CD14-positive monocyte (primary cell): ENCODE measurements around the gene SLC7A8. TPM values are rescaled to one million over a fixed set of nuclear protein-coding genes. Genes with fewer than 3 reads are reported as not detected.

Experiments used
- DNase-seq, 3 donors: peaks; one replicate each; pipeline ENCODE4 v3.0.0-alpha.2; 2011 to 2022
- H2AFZ ChIP-seq: 2 replicates; pipeline ENCODE4 v1.6.0; 2012; ENCODE audit warnings: mild to moderate bottlenecking, low read depth, low read length, inconsistent platforms; ENCODE audit not compliant: insufficient read depth, poor library complexity, severe bottlenecking
- H3K27ac ChIP-seq, 2 donors: 1 replicate in 1 of 2; 2 replicates in 1 of 2; pipeline ENCODE4 v1.5.1; 2012 to 2013; ENCODE audit warnings: low read length in 2 of 2, control low read depth in 1 of 2, inconsistent platforms in 1 of 2, low read depth in 1 of 2, mild to moderate bottlenecking in 1 of 2
- H3K27me3 ChIP-seq, 2 donors: one replicate each; pipeline versions ENCODE4 v1.6.0 to v1.6.1; 2011 to 2013; ENCODE audit warnings: low read length in 2 of 2; ENCODE audit not compliant: control insufficient read depth in 2 of 2, insufficient read depth in 2 of 2
- H3K36me3 ChIP-seq, 2 donors: replicated peaks in 1 of 2; 1 replicate in 1 of 2; 2 replicates in 1 of 2; pipeline versions ENCODE4 v1.5.1 to v1.6.1; 2012 to 2013; ENCODE audit warnings: low read length in 2 of 2, control low read depth in 1 of 2, inconsistent platforms in 1 of 2, mild to moderate bottlenecking in 1 of 2; ENCODE audit not compliant: insufficient read depth in 2 of 2, control insufficient read depth in 1 of 2
- H3K4me1 ChIP-seq, 2 donors: 1 replicate in 1 of 2; 2 replicates in 1 of 2; pipeline versions ENCODE4 v1.5.1 to v1.6.1; 2012 to 2013; ENCODE audit warnings: low read length in 2 of 2, control low read depth in 1 of 2, inconsistent platforms in 1 of 2, mild to moderate bottlenecking in 1 of 2, moderate library complexity in 1 of 2; ENCODE audit not compliant: insufficient read depth in 2 of 2, control insufficient read depth in 1 of 2
- H3K4me2 ChIP-seq: replicated peaks from 2 replicates; pipeline ENCODE3; 2012; ENCODE audit warnings: low read length, moderate library complexity, mild to moderate bottlenecking; ENCODE audit not compliant: poor library complexity, severe bottlenecking; ENCODE audit errors: extremely low read depth
- H3K4me3 ChIP-seq, 3 experiments: fragments of 200-600 bp in 1 of 3; sonication (generic) in 1 of 3; replicated peaks in 1 of 3; 1 replicate in 2 of 3; 2 replicates in 1 of 3; pipeline ENCODE4 v1.5.1; 2011 to 2013; ENCODE audit warnings: low read length in 3 of 3, mild to moderate bottlenecking in 3 of 3, control low read depth in 2 of 3, low read depth in 2 of 3, inconsistent platforms in 1 of 3, moderate library complexity in 1 of 3
- H3K79me2 ChIP-seq: 2 replicates; pipeline ENCODE4 v1.6.0; 2012; ENCODE audit warnings: mild to moderate bottlenecking, control low read depth, inconsistent platforms, low read length, moderate library complexity; ENCODE audit not compliant: insufficient read depth
- H3K9ac ChIP-seq: 2 replicates; pipeline ENCODE4 v1.6.0; 2017; ENCODE audit warnings: low read length, mild to moderate bottlenecking; ENCODE audit not compliant: insufficient read depth, poor library complexity, severe bottlenecking
- H3K9me3 ChIP-seq, 2 donors: replicated peaks in 1 of 2; 1 replicate in 1 of 2; 2 replicates in 1 of 2; pipeline versions ENCODE4 v1.5.1 to v1.6.1; 2012 to 2013; ENCODE audit warnings: low read length in 2 of 2, control low read depth in 1 of 2; ENCODE audit not compliant: control insufficient read depth in 1 of 2, insufficient read depth in 1 of 2
- H4K20me1 ChIP-seq: 2 replicates; pipeline ENCODE4 v1.6.0; 2012; ENCODE audit warnings: mild to moderate bottlenecking, low read length, control low read depth, moderate library complexity; ENCODE audit not compliant: insufficient read depth
- H3K27ac Mint-ChIP-seq, 7 donors: one replicate each; pipeline ENCODE4 v1.8.0; 2020; ENCODE audit warnings: mild to moderate bottlenecking in 7 of 7, mixed read lengths in 7 of 7, moderate library complexity in 6 of 7, inconsistent platforms in 2 of 7
- H3K27me3 Mint-ChIP-seq, 3 donors: one replicate each; pipeline ENCODE4 v1.8.0; 2021 to 2022; ENCODE audit warnings: low read depth in 3 of 3, mild to moderate bottlenecking in 3 of 3, mixed read lengths in 3 of 3, moderate library complexity in 3 of 3, inconsistent platforms in 1 of 3
- H3K36me3 Mint-ChIP-seq, 2 donors: one replicate each; pipeline ENCODE4 v1.8.0; 2020; ENCODE audit warnings: mixed read lengths in 2 of 2, inconsistent platforms in 1 of 2, mild to moderate bottlenecking in 1 of 2
- H3K4me1 Mint-ChIP-seq: one replicate; pipeline ENCODE4 v1.8.0; 2020; ENCODE audit warnings: mild to moderate bottlenecking, mixed read lengths
- H3K4me3 Mint-ChIP-seq, 2 donors: one replicate each; pipeline ENCODE4 v1.8.0; 2020; ENCODE audit warnings: mild to moderate bottlenecking in 2 of 2, mixed read lengths in 2 of 2, moderate library complexity in 1 of 2
- H3K9me3 Mint-ChIP-seq, 7 donors: one replicate each; pipeline ENCODE4 v1.8.0; 2020 to 2022; ENCODE audit warnings: mixed read lengths in 7 of 7, mild to moderate bottlenecking in 6 of 7, moderate library complexity in 6 of 7, inconsistent platforms in 2 of 7
- CTCF ChIP-seq: fragments of 200-600 bp; IDR thresholded peaks from one replicate; pipeline ENCODE4 v1.8.0; 2022; ENCODE audit warnings: antibody characterized with exemption, mild to moderate bottlenecking
- WGBS: methylation state at CpG from one replicate; pipeline ENCODE4 v1.1.5; 2013; ENCODE audit warnings: missing lambda C conversion rate; ENCODE audit not compliant: insufficient coverage; 5-methylcytosine and 5-hydroxymethylcytosine counted together
- intact Hi-C, 2 donors: fragments of 100-400 bp; cut with micrococcal nuclease; formaldehyde crosslinking; loops; one replicate each; pipeline versions ENCODE4 v1.15.0 to v1.15.1; 2023
- polyA plus RNA-seq, 3 donors: library from polyadenylated mRNA; depleted of rRNA in 1 of 3; unstranded in 2 of 3; stranded (reverse) in 1 of 3; fragments of 300-500 nt in 2 of 3; fragments of >200 nt in 1 of 3; fragmentation: Illumina TruSeq in 2 of 3; gene quantifications; 1 replicate in 2 of 3; 2 replicates in 1 of 3; pipeline ENCODE4 v1.2.3, GENCODE V29; 2012 to 2021

SLC7A8 gene
- polyA plus RNA-seq, 3 donors = 0.05 to 0.53 (median 0.25) TPM

- H3K36me3 Mint-ChIP-seq = peaks cover 71 to 86% of the 10 kb centered on the region in 2 donors
- intact Hi-C loops = loop anchor here in 1 of 2 donors (5.0 kb wide), 2 partner anchors 34 to 104 kb away; partner anchors contain the start of gene SLC7A8
- peak overlapping the region; percentile 4 for H3K4me2 ChIP-seq
Measured at GRCh38 chr14:23078692-23079116, 104.8 kb downstream of the SLC7A8 start.

GRCh38 chr14:23077962-23078361 lies 105.5 kb downstream of the SLC7A8 start:
- Mint-ChIP-seq H3K9me3 (no peaks in the 10 kb centered on the region), H3K27ac (peak overlapping the region; percentile 88 to 94 (median 90)), H3K4me3 (no peak overlapping the region), H3K4me1 (peaks cover 28% of the 10 kb centered on the region), H3K27me3 (no peaks in the 10 kb centered on the region), H3K36me3 (peaks cover 72 to 86% of the 10 kb centered on the region in 2 donors)
- Histone ChIP-seq H3K9ac (no peak overlapping the region), H2AFZ (no peak overlapping the region), H3K4me2 (peak overlapping the region; percentile 4), H3K27ac (peak overlapping the region; percentile 75 to 80), H3K9me3 (no peaks in the 10 kb centered on the region), H3K36me3 (peaks cover 92 to 97% of the 10 kb centered on the region in 2 donors), H3K4me3 (no peak overlapping the region), H4K20me1 (peaks cover 25% of the 10 kb centered on the region), H3K79me2 (peaks cover 53% of the 10 kb centered on the region), H3K27me3 (no peaks in the 10 kb centered on the region), H3K4me1 (peaks cover 23 to 37% of the 10 kb centered on the region in 2 donors)
- no CpG with 5 or more reads among the region's 5 CpGs for WGBS
- TF ChIP-seq CTCF = no peak
- no peak for DNase-seq
- intact Hi-C loops = loop anchor here in 1 of 2 donors (5.0 kb wide), 2 partner anchors 34 to 104 kb away; partner anchors contain the start of gene SLC7A8

More at GRCh38 chr14:23078692-23079116, 104.8 kb downstream of the SLC7A8 start:
- H3K27me3 ChIP-seq = no peaks in the 10 kb centered on the region
- H3K27ac Mint-ChIP-seq = peak overlapping the region; percentile 88 to 94 (median 90)
- H3K79me2 ChIP-seq = peaks cover 52% of the 10 kb centered on the region
- TF ChIP-seq CTCF = no peak
- peak; percentile 90 to 97 (median 94) for DNase-seq
- H3K9me3 Mint-ChIP-seq = no peaks in the 10 kb centered on the region
- H4K20me1 ChIP-seq = peaks cover 31% of the 10 kb centered on the region
- H3K27ac ChIP-seq = peak overlapping the region; percentile 75 to 80
- no peak overlapping the region for H3K9ac ChIP-seq
- no peaks in the 10 kb centered on the region for H3K9me3 ChIP-seq
- peak overlapping the region in 1 of 3 experiments; percentile 12 for H3K4me3 ChIP-seq
- H3K4me1 Mint-ChIP-seq = peaks cover 28% of the 10 kb centered on the region
- H3K4me1 ChIP-seq = peaks cover 23 to 37% of the 10 kb centered on the region in 2 donors
- no peak overlapping the region for H2AFZ ChIP-seq
- WGBS = no CpG with 5 or more reads among the region's 2 CpGs
- H3K27me3 Mint-ChIP-seq = no peaks in the 10 kb centered on the region
- H3K36me3 ChIP-seq = peaks cover 90 to 97% of the 10 kb centered on the region in 2 donors
- H3K4me3 Mint-ChIP-seq = no peak overlapping the region
